ENCODE results near the gene HIPK2. TPM values are rescaled to one million over a fixed set of nuclear protein-coding genes. Genes with fewer than 3 reads are reported as not detected.
"Not testable (repeated sequence)": the region's sequence is repeated elsewhere in the genome, so short reads cannot be mapped to it uniquely, and the experiment has no call there.

Gene HIPK2
- total and polyA plus RNA-seq, 3 experiments from 2014 or later = 1.7 to 22.7 (median 21.2) TPM

DNA sequence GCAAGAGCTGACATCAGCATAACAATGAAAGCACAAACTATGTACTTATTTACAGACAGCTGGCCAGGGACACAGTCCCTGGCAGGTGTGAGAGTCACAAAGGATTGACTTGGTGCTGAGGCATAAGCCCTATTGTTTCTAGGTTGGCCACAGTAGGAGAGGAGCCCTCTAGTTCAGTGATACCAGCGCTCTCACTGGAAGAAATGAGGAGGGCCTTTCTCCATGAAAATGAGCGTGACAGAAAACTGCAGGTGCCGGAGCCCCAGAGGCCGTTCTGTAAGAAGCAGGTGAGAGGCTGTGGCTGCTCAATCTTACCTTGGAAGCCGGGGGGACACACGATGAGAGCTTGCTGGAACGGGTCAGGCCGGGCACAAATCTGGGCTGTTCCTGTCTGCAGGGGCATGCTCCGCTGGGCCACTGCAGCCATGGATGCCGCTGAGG is 163.8 kb downstream of the HIPK2 start:
- Histone ChIP-seq H3K27ac (ENCODE audit: low read depth, low read length) (no peak overlapping the region), H3K27me3 (ENCODE audit: insufficient read depth, low read length, poor library complexity, severe bottlenecking) (no peaks in the 10 kb centered on the region), H3K36me3 (ENCODE audit: insufficient read depth, low read length) (peaks cover 12% of the 10 kb centered on the region), H3K4me1 (ENCODE audit: insufficient read depth, low read length) (no peaks in the 10 kb centered on the region), H3K4me3 (ENCODE audit: low read length) (no peak overlapping the region), H3K9me3 (ENCODE audit: low read length) (no peaks in the 10 kb centered on the region)
- Mint-ChIP-seq H3K4me1 (no peaks in the 10 kb centered on the region), H3K27ac (peak overlapping the region in 3 of 8 donors; percentile 43 to 90 (median 48)), H3K36me3 (peaks cover 7 to 73% (median 26%) of the 10 kb centered on the region in 3 donors), H3K9me3 (no peaks in the 10 kb centered on the region), H3K27me3 (no peaks in the 10 kb centered on the region), H3K4me3 (no peak overlapping the region)
- ChIA-PET CTCF (no interaction called here), POLR2A (no interaction called here)
- no peak for DNase-seq

DNA sequence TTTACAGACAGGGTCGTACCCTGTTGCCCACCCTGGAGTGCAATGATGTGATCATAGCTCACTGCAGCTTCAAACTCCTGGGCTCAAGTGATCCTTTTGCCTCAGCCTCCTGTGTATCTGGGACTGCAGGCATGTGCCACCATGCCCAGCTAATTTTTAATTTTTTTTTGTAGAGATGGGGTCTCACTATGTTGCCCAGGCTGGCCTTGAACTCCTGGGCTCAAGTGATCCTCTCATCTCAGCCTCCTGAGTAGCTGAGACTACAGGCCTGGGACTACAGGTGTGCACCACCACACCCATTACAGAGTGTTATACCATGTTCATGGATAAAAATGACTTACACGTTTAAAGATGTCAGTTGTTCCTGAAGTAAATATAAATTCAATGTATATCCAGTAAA is 166.2 kb downstream of the HIPK2 start:
- H3K9me3 ChIP-seq (ENCODE audit: low read length); CTCF ChIA-PET: not testable (repeated sequence)
- peaks cover 17 to 68% (median 31%) of the 10 kb centered on the region in 3 donors for H3K36me3 Mint-ChIP-seq

DNA sequence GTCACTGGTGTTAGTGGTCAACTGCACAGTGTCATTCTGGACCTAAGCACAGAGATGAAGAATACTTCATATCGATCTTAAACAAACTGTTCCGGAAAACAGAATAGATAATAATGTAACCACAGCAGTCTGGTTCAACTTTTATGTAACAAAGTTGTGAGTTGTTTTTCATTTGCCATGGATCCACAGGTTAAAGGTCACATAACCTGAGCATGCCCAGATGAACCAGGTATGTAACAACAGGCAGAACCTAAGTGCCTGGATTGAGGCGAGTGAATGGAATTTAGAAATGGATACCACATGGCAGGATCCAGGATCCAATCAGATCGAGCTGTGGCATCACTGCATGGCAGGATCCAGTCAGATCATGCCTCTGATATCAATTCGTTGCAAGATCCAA is 167.2 kb downstream of the HIPK2 start:
- no peaks in the 10 kb centered on the region for H3K27me3 ChIP-seq (ENCODE audit: insufficient read depth, low read length, poor library complexity, severe bottlenecking)
- no peaks in the 10 kb centered on the region for H3K4me1 Mint-ChIP-seq
- no peak overlapping the region for H3K27ac Mint-ChIP-seq
- peaks cover 4% of the 10 kb centered on the region for H3K36me3 ChIP-seq (ENCODE audit: insufficient read depth, low read length)
- peaks cover 0 to 8% (median 0%) of the 10 kb centered on the region in 5 donors for H3K9me3 Mint-ChIP-seq
- H3K36me3 Mint-ChIP-seq = peaks cover 17 to 62% (median 25%) of the 10 kb centered on the region in 3 donors
- no peaks in the 10 kb centered on the region for H3K9me3 ChIP-seq (ENCODE audit: low read length)
- no peak overlapping the region for H3K4me3 ChIP-seq (ENCODE audit: low read length)
- no peaks in the 10 kb centered on the region for H3K27me3 Mint-ChIP-seq
- POLR2A ChIA-PET = no interaction called here
- DNase-seq = no peak
- CTCF ChIA-PET = interaction anchor here (1.3 kb wide), 1 partner anchor 8 kb away, joined by 4 read pairs; no protein-coding TSS in a partner anchor
- no peak overlapping the region for H3K27ac ChIP-seq (ENCODE audit: low read depth, low read length)
- H3K4me3 Mint-ChIP-seq = no peak overlapping the region
- H3K4me1 ChIP-seq (ENCODE audit: insufficient read depth, low read length) = no peaks in the 10 kb centered on the region

More for the DNA sequence above, 166.2 kb downstream of the HIPK2 start:
- H3K4me3 ChIP-seq (ENCODE audit: low read length); H3K9me3 Mint-ChIP-seq; H3K27ac ChIP-seq (ENCODE audit: low read depth, low read length); H3K27me3 Mint-ChIP-seq; DNase-seq; H3K4me3 Mint-ChIP-seq; H3K36me3 ChIP-seq (ENCODE audit: insufficient read depth, low read length); H3K4me1 Mint-ChIP-seq; H3K27me3 ChIP-seq (ENCODE audit: insufficient read depth, low read length, poor library complexity, severe bottlenecking); H3K4me1 ChIP-seq (ENCODE audit: insufficient read depth, low read length); POLR2A ChIA-PET: not testable (repeated sequence)
- peak overlapping the region in 1 of 8 donors; percentile 26 for H3K27ac Mint-ChIP-seq

DNA sequence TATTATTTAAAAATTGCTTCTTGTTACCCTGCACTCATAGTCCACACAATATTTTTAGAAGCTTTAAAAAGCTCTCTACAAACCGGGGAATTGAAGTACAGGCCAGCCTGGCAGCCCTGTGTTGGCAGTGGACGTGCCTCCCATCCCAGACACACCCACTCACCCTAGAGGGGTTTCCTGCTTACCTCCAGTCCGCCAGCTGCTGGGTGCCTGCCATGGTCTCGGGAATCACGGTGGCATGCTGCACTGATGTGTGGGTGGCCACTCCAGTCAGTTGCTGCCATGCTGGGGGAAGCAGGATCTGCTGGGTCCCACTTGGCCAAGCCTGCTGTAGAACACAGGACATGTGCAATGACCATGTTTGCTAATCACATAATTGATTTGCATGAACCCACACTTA is 173.9 kb downstream of the HIPK2 start:
- H3K36me3 Mint-ChIP-seq = peaks cover 19 to 46% (median 27%) of the 10 kb centered on the region in 3 donors

DNA sequence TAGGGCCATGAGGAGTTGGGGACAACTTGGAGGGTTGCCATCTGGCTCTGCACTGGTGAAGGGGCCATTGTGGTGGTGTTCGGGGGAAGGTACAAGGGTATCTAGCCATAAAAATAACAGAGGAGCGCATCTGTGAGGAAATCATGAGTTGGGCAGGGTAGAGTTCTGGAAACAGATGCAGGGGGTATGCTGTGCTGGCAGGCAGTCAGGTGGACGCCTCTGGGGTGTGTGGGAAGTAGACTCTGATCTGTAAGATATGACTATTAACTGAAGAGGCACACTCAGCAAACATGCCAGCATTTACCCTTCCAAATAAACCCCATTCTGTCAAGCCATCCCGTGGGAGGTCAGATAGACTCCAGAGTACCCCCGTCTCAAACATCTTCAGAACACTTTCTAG is 174.5 kb downstream of the HIPK2 start:
- H3K4me3 Mint-ChIP-seq = no peak overlapping the region
- ChIA-PET CTCF (interaction anchor here (2.7 kb wide), 1 partner anchor 15 kb away, joined by 12 read pairs; no protein-coding TSS in a partner anchor), POLR2A (no interaction called here)
- H3K9me3 Mint-ChIP-seq = peaks cover 0 to 8% (median 0%) of the 10 kb centered on the region in 5 donors
- Histone ChIP-seq H3K4me3 (ENCODE audit: low read length) (no peak overlapping the region), H3K4me1 (ENCODE audit: insufficient read depth, low read length) (no peaks in the 10 kb centered on the region), H3K27ac (ENCODE audit: low read depth, low read length) (no peak overlapping the region), H3K36me3 (ENCODE audit: insufficient read depth, low read length) (peaks cover 16% of the 10 kb centered on the region), H3K9me3 (ENCODE audit: low read length) (no peaks in the 10 kb centered on the region), H3K27me3 (ENCODE audit: insufficient read depth, low read length, poor library complexity, severe bottlenecking) (no peaks in the 10 kb centered on the region)
- peaks cover 0 to 2% of the 10 kb centered on the region in 2 donors for H3K27me3 Mint-ChIP-seq
- no peaks in the 10 kb centered on the region for H3K4me1 Mint-ChIP-seq
- DNase-seq = no peak
- peaks cover 19 to 47% (median 27%) of the 10 kb centered on the region in 3 donors for H3K36me3 Mint-ChIP-seq
- H3K27ac Mint-ChIP-seq = peak overlapping the region in 2 of 8 donors; percentile 9 to 47

More for the DNA sequence above, 173.9 kb downstream of the HIPK2 start:
- Mint-ChIP-seq H3K27me3 (peaks cover 0 to 2% of the 10 kb centered on the region in 2 donors), H3K4me1 (no peaks in the 10 kb centered on the region), H3K4me3 (no peak overlapping the region), H3K27ac (no peak overlapping the region), H3K9me3 (peaks cover 0 to 8% (median 0%) of the 10 kb centered on the region in 5 donors)
- ChIA-PET POLR2A (no interaction called here), CTCF (interaction anchor here (1.3 to 1.5 kb wide), 2 partner anchors 17 to 385 kb away, joined by 3 to 6 read pairs; no protein-coding TSS in a partner anchor)
- DNase-seq = no peak
- Histone ChIP-seq H3K9me3 (ENCODE audit: low read length) (no peaks in the 10 kb centered on the region), H3K27ac (ENCODE audit: low read depth, low read length) (no peak overlapping the region), H3K4me3 (ENCODE audit: low read length) (no peak overlapping the region), H3K36me3 (ENCODE audit: insufficient read depth, low read length) (peaks cover 16% of the 10 kb centered on the region), H3K4me1 (ENCODE audit: insufficient read depth, low read length) (no peaks in the 10 kb centered on the region), H3K27me3 (ENCODE audit: insufficient read depth, low read length, poor library complexity, severe bottlenecking) (no peaks in the 10 kb centered on the region)

DNA sequence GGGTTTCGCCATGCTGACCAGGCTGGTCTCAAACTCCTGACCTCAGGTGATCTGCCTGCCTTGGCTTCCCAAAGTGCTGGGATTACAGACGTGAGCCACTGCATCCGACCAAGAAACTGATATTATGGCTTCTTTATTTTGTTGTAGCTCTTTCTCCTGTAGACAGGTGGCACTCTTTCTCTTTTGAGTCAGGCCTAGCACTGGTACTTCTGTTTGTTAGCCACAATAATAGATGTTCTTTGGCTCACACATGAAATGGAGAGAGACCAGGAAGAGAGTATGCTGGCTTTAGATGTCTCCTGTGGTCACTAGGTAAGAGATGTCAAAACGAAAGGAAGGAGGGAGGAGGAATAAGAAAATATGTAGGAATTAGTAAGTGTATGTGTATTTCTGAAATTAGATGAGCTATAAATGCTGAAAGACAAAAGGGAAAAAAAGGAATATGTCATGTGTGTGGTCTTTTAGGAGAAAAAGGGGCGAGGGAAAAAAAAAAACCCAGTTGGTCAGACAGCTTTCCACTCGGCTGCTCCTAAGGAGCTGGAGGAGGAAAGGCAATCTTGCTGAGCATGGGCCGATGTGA is 175.6 kb downstream of the HIPK2 start:
- peaks cover 18% of the 10 kb centered on the region for H3K36me3 ChIP-seq (ENCODE audit: insufficient read depth, low read length)
- H3K9me3 Mint-ChIP-seq = peaks cover 0 to 4% (median 0%) of the 10 kb centered on the region in 5 donors
- H3K27me3 ChIP-seq (ENCODE audit: insufficient read depth, low read length, poor library complexity, severe bottlenecking) = no peaks in the 10 kb centered on the region
- no peak overlapping the region for H3K27ac ChIP-seq (ENCODE audit: low read depth, low read length)
- no peaks in the 10 kb centered on the region for H3K4me1 Mint-ChIP-seq
- H3K9me3 ChIP-seq (ENCODE audit: low read length) = no peaks in the 10 kb centered on the region
- peaks cover 14 to 52% (median 24%) of the 10 kb centered on the region in 3 donors for H3K36me3 Mint-ChIP-seq
- ChIA-PET POLR2A (no interaction called here), CTCF (interaction anchor here (0.6 to 2.7 kb wide), 8 partner anchors 8 to 404 kb away, joined by 3 to 12 read pairs (median 4); no protein-coding TSS in a partner anchor)
- DNase-seq = peak in 1 of 5 donors; percentile 28
- peaks cover 0 to 2% of the 10 kb centered on the region in 2 donors for H3K27me3 Mint-ChIP-seq
- no peak overlapping the region for H3K4me3 Mint-ChIP-seq
- H3K4me3 ChIP-seq (ENCODE audit: low read length) = no peak overlapping the region
- no peak overlapping the region for H3K27ac Mint-ChIP-seq
- H3K4me1 ChIP-seq (ENCODE audit: insufficient read depth, low read length) = no peaks in the 10 kb centered on the region

DNA sequence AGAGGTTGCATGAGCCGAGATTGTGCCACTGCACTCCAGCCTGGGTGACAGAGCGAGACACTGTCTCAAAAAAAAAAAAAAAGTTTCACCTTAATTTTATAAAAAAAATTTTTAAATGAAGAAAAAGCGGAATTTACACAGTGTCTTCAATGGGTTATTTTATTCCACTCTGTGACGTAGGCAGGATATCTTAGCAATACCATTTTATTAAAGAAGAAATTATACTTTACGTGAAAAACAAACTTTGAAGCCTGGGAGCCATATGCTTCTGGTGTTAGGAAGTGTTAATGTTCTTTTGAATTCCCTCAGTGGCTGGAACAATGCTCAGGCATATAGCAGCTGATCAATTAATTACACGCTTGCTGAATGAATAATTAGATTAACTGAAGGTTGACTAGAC is 176.6 kb downstream of the HIPK2 start:
- Histone ChIP-seq H3K27ac (ENCODE audit: low read depth, low read length) (no peak overlapping the region), H3K36me3 (ENCODE audit: insufficient read depth, low read length) (peaks cover 22% of the 10 kb centered on the region), H3K4me1 (ENCODE audit: insufficient read depth, low read length) (no peaks in the 10 kb centered on the region), H3K4me3 (ENCODE audit: low read length) (no peak overlapping the region), H3K9me3 (ENCODE audit: low read length) (no peaks in the 10 kb centered on the region), H3K27me3 (ENCODE audit: insufficient read depth, low read length, poor library complexity, severe bottlenecking) (no peaks in the 10 kb centered on the region)
- ChIA-PET POLR2A (no interaction called here), CTCF (interaction anchor here (0.8 to 2.7 kb wide), 5 partner anchors 11 to 401 kb away, joined by 3 to 12 read pairs (median 7); no protein-coding TSS in a partner anchor)
- DNase-seq = no peak
- no peaks in the 10 kb centered on the region for H3K4me1 Mint-ChIP-seq
- H3K27me3 Mint-ChIP-seq = peaks cover 0 to 2% of the 10 kb centered on the region in 2 donors
- H3K36me3 Mint-ChIP-seq = peaks cover 10 to 55% (median 21%) of the 10 kb centered on the region in 3 donors
- no peak overlapping the region for H3K27ac Mint-ChIP-seq
- no peaks in the 10 kb centered on the region for H3K9me3 Mint-ChIP-seq
- H3K4me3 Mint-ChIP-seq = no peak overlapping the region

DNA sequence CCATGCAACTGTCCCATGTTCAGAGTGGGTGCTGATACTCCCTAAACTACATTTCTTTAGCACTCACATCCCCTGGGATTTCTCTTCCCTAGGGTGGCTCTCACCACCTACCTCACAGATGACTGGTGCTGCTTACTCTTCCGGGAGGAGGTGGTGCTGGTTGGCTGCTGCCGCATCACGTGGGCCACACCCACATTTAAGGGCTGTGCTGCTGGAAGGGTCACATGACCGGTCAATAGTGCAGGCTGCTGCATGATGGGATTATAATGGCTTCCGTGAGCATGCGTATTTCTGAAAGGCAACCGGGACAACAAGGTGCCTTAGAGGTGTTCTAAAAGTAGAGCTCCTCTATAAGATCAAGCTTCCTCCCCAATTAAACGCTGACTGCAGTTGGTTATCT is 177.5 kb downstream of the HIPK2 start:
- Mint-ChIP-seq H3K36me3 (peaks cover 10 to 61% (median 23%) of the 10 kb centered on the region in 3 donors), H3K4me3 (no peak overlapping the region), H3K4me1 (no peaks in the 10 kb centered on the region), H3K27me3 (peaks cover 0 to 2% of the 10 kb centered on the region in 2 donors), H3K9me3 (no peaks in the 10 kb centered on the region), H3K27ac (no peak overlapping the region)
- Histone ChIP-seq H3K4me1 (ENCODE audit: insufficient read depth, low read length) (no peaks in the 10 kb centered on the region), H3K36me3 (ENCODE audit: insufficient read depth, low read length) (peaks cover 28% of the 10 kb centered on the region), H3K4me3 (ENCODE audit: low read length) (no peak overlapping the region), H3K9me3 (ENCODE audit: low read length) (no peaks in the 10 kb centered on the region), H3K27ac (ENCODE audit: low read depth, low read length) (no peak overlapping the region), H3K27me3 (ENCODE audit: insufficient read depth, low read length, poor library complexity, severe bottlenecking) (no peaks in the 10 kb centered on the region)
- no peak for DNase-seq
- ChIA-PET POLR2A (no interaction called here), CTCF (no interaction called here)
